GM12865 (cell line): ENCODE data around the gene POFUT1.

Experiments used
- DNase-seq: peaks from one replicate; pipeline ENCODE4 v3.0.0; 2010; ENCODE audit warnings: low read depth
- H3K4me3 ChIP-seq: 2 replicates; pipeline ENCODE4 v1.5.1; 2011; ENCODE audit warnings: mild to moderate bottlenecking, low read depth, low read length, control low read depth
- CTCF ChIP-seq: IDR thresholded peaks from 2 replicates; pipeline ENCODE4 v1.5.1; 2011; ENCODE audit warnings: low read length, control low read depth, low read depth, inconsistent platforms; ENCODE audit not compliant: insufficient read depth; ENCODE audit errors: missing control alignments

Gene POFUT1

DNA sequence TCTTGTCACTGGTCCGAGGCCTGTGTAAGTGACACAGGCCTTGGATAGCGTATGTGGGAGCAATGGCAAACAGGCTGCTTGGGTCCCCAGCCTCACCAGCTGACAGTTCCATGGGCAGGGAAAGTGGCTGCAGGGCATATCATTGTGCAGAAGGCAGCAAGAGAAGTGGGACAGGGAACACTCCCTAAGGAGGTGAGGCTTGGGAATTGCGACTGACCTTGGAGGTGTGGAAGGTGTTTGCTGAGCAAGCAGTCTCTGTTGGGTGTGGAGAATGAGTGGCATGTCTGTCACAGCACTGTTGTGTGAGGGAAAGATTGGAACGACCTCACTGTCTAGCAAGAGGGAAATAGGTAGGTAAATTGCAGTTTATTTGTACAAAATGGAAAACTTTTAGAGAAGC, 16.8 kb downstream of the POFUT1 start:
- no peak for TF ChIP-seq CTCF
- H3K4me3 ChIP-seq = no peak overlapping the region
- DNase-seq = no peak

GRCh38 chr20:32226391-32226790, 18.7 kb downstream of the POFUT1 start:
- no peak for DNase-seq
- no peak for TF ChIP-seq CTCF
- no peak overlapping the region for H3K4me3 ChIP-seq

DNA sequence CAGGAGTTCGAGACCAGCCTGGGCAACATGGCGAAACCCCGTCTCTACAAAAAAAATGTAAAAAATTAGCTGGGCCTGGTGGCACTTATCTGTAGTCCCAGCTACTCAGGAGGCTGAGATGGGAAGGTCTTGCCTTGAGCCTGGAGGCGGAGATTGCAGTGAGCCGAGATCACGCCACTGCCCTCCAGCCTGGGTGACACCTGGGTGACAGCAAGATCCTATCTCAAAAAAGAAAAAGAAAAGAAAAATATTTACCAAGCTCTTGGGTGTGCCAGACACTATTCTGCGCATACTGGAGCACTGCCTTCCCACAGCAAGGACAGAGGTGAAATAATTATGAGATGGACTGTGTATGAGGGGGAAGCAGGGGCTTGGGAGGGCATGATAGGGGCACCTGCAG, 19.6 kb downstream of the POFUT1 start:
- DNase-seq = no peak
- no peak overlapping the region for H3K4me3 ChIP-seq
- TF ChIP-seq CTCF = no peak

DNA sequence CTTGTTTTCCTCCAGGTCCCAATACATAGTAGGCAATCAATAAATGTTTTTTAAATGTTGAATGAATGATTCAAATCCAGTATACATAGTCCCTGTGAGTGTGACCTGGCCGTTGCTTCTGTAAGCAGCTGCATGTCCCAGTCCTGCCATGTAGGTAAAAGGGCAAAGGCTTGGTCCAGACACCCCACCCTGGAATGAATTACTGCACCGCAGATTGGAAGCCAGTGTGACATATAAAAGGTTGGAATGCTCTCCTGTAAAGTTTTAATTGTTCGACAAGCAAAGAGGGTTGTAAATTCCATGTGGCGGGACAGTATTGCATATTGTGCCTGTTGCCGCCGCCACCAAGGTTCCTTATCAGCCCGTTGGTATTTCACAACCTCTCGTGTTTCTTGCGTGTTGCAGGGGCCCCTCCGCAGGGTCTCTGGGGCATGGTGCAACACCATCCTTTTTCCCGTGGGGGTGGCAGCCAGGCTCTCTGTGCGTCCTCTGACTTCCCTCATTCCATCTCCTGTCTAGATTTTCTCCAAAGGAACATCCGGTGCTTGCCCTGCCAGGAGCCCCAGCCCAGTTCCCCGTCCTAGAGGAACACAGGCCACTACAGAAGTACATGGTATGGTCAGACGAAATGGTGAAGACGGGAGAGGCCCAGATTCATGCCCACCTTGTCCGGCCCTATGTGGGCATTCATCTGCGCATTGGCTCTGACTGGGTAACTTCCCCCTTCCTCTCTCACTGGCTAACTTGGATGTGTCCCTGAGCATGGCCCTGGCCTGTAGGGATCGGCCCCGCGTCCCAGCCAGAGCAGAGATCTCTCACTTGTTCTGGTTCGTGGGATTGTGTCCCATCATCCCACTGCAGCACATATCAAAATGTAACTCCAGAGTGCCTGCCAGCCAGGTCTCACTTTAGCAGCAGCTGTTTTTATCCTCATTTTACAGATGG, 20.3 kb downstream of the POFUT1 start:
- DNase-seq = no peak
- TF ChIP-seq CTCF = no peak
- no peak overlapping the region for H3K4me3 ChIP-seq

GRCh38 chr20:32229251-32229747, 21.6 kb downstream of the POFUT1 start:
- no peak for TF ChIP-seq CTCF
- H3K4me3 ChIP-seq = no peak overlapping the region
- no peak for DNase-seq

- no peak for TF ChIP-seq CTCF
These were observed 23.0 kb downstream of the POFUT1 start for GRCh38 chr20:32230707-32231106.

More at GRCh38 chr20:32230707-32231106, 23.0 kb downstream of the POFUT1 start:
- no peak for DNase-seq
- H3K4me3 ChIP-seq = no peak overlapping the region
